ENCODE measurements around the gene NRP1.

GRCh38 chr10:33245343-33245742, 89.1 kb downstream of the NRP1 start:
- no peak for TF ChIP-seq EZH2 (IDR thresholded peaks at IDR 0.05; ENCODE audit: borderline replicate concordance, low read length)
- TF ChIP-seq CTCF (conservative IDR thresholded peaks at IDR 0.05 in 1 of 2, IDR thresholded peaks at IDR 0.05 in 1 of 2; ENCODE audit: extremely low read depth in 1 of 2, insufficient read depth in 1 of 2, low read depth in 1 of 2, low read length in 2 of 2), result no peak

All from mammary epithelial cell (primary cell).